ENCODE data around the gene FAM9C. TPM values are rescaled to one million over a fixed set of nuclear protein-coding genes. Genes with fewer than 3 reads are reported as not detected.

Gene FAM9C
- total RNA-seq, 4 donors from 2014 or later: 0.11 TPM; not detected in 3

DNA sequence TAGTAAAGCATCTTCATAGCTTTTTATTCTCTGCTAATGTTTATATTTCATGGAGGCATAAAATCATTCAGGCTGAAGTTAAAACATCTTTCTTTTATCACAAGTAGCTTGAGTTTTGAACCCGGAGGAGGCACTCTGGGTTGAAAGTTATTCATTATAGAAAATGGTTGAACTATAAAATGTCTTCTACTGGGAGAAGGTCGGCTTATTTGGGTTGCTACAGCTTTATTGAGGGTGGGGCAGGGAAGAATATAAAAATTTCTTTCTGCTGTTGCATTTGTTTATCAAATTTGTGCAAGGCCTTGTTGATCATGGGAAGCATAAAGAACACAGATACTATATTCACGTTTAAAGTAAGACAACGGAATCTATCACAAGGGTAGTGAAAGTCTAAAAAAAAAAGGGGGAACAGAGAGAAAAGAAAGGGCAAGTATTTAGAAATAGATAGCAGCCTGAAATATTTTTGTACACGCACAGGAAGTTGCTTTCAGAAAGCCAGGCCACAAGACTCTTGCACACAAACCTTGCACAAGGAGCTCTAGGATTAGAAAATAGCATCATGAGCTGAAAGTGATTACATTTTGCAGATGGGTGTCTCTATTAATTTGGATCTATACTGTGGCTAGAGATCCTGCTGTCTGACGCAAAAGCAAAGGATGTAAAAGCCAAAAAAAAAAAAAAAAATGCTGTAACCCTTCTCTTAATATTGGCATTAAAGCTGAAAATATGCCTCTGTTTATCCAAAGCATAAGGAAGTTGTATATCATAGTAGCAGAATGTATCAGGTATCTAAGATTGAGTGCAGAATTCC is 37.2 kb upstream of the FAM9C start:
- Histone ChIP-seq H3K36me3 (no peaks in the 10 kb centered on the region), H3K4me1 (no peaks in the 10 kb centered on the region), H3K27me3 (no peaks in the 10 kb centered on the region), H3K27ac (no peak overlapping the region), H3K9me3 (no peaks in the 10 kb centered on the region), H3K4me3 (replicated peaks in 1 of 3) (no peak overlapping the region)
- intact Hi-C loops (cut with DNase I): no loop called here
- WGBS, 2 donors: 70 to 76% methylated on average over 6 of the region's 6 CpGs
- DNase-seq: no peak
- TF ChIP-seq POLR2A (IDR thresholded peaks at IDR 0.05): no peak
- TF ChIP-seq CTCF (IDR thresholded peaks at IDR 0.05): no peak

DNA sequence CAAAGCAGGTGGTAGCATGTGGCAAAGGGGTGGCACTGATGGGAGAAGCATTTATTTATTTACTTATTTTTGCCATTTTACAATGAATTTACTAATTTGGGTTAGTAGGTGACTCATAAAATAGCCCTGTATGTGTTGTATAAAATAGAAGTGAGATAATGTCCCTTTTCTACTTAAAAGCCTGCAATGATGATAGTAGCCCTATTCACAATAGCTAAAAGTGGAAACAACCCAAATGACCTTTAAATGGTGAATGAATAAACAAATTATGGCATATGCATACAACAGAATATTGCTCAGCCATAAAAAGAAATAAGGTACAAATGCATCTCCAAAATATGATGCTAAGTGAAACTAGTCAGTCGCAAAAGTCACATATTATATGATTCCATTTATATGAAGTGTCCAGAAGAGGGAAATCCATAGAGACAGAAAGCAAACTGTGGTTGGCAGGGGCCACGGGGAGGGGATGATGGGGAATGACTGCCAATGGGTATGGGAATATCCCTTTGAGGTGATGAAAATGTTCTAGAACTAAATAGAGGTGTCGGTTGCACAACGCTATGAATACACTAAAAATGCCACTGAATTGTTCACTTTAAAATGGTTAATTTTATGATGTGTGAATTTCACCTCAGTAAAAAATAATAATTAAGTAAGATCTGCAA is 35.8 kb upstream of the FAM9C start:
- intact Hi-C loops (cut with DNase I): no loop called here
- Histone ChIP-seq H3K9me3 (no peaks in the 10 kb centered on the region), H3K4me1 (no peaks in the 10 kb centered on the region), H3K36me3 (no peaks in the 10 kb centered on the region), H3K4me3 (replicated peaks in 1 of 3) (no peak overlapping the region), H3K27ac (no peak overlapping the region), H3K27me3 (no peaks in the 10 kb centered on the region)
- DNase-seq: no peak
- TF ChIP-seq CTCF (IDR thresholded peaks at IDR 0.05) (no peak), POLR2A (IDR thresholded peaks at IDR 0.05) (no peak)
- WGBS, 2 donors: 91 to 96% methylated on average over 4 of the region's 4 CpGs

DNA sequence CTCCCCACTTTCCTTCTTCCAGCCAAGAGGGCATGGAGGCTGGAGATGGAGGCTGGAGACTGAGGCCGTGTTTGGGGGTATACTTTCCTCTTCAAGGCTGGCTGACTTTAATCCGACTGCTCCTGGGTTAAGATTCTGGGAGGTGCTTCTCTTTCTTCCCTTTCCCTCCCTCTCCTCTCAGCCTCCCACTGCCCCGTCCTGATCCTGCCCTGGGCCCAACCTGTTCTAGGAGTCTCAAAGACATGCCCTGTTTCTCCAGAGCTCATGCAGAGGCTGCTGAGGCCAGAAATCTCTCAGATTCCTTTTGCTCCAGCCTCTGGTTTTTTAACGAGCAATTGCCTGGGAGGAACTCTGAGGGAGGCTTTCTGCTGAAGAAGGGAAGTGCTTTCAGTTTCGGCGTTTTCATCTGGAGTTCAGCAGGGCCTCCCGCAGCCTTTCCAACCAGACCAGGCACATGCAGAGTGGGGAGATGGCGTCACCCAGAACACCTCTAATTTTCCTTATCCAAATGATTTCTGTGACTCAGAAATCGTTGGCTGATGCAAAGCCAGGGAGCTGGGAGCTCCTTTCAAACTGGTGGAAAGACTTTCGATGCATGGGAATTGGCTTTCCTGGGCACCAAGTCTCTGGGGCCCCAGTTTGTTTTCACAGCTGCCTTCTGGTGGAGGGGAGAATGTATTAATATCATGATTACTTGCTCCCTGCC is 34.5 kb upstream of the FAM9C start:
- no peak for DNase-seq
- no peaks in the 10 kb centered on the region for H3K27me3 ChIP-seq
- peak overlapping the region; percentile 30 to 66 (median 49) for H3K27ac ChIP-seq
- no peak for TF ChIP-seq CTCF (IDR thresholded peaks at IDR 0.05)
- no peak for TF ChIP-seq POLR2A (IDR thresholded peaks at IDR 0.05)
- intact Hi-C loops (cut with DNase I): no loop called here
- 54 to 56% methylated on average over 6 to 10 of the region's 10 CpGs for WGBS, 2 donors
- no peaks in the 10 kb centered on the region for H3K9me3 ChIP-seq
- no peak overlapping the region for H3K4me3 ChIP-seq (replicated peaks in 1 of 3)
- H3K36me3 ChIP-seq: no peaks in the 10 kb centered on the region
- no peaks in the 10 kb centered on the region for H3K4me1 ChIP-seq

DNA sequence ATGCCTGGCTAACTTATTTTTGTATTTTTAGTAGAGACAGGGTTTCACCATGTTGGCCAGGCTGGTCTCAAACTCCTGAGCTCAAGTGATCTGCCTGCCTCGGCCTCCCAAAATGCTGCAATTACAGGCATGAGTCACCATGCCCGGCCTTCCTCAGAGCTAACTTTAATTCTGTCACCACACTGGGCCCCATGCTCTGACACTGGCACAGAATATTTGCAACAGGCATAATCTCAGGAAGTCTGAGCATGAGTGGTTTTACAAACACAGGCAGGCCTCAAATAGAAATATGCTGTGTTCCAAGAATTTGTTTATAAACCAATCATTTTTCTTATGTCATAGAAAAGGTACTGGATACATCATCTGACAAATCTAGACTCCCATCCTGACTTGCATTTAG is 32.7 kb upstream of the FAM9C start:
- H3K27ac ChIP-seq: no peak overlapping the region
- WGBS, 2 donors: 75 to 79% methylated on average over 2 of the region's 2 CpGs

More for the DNA sequence above, 32.7 kb upstream of the FAM9C start:
- no peak for DNase-seq
- Histone ChIP-seq H3K9me3 (no peaks in the 10 kb centered on the region), H3K4me1 (no peaks in the 10 kb centered on the region), H3K4me3 (replicated peaks in 1 of 3) (no peak overlapping the region), H3K27me3 (no peaks in the 10 kb centered on the region), H3K36me3 (no peaks in the 10 kb centered on the region)
- no peak for TF ChIP-seq CTCF (IDR thresholded peaks at IDR 0.05)
- no peak for TF ChIP-seq POLR2A (IDR thresholded peaks at IDR 0.05)
- intact Hi-C loops (cut with DNase I): no loop called here
